Right ventricle myocardium inferior (tissue), 1 donor: ENCODE results near the gene FNBP1. TPM values are rescaled to one million over a fixed set of nuclear protein-coding genes. Genes with fewer than 3 reads are reported as not detected.

Experiments used
- ATAC-seq: fragments of 200-7000 bp; cut with Tn5 transposase; one replicate; pipeline ENCODE4 v1.9.1; 2020; ENCODE audit warnings: mild to moderate bottlenecking, moderate library complexity
- DNase-seq: peaks from one replicate; pipeline ENCODE4 v3.0.0; 2021; ENCODE audit errors: missing footprints
- intact Hi-C: fragments of 100-400 bp; cut with DNase I; formaldehyde crosslinking; loops from one replicate; pipeline ENCODE4 v1.11.0; 2022
- long read RNA-seq: library from polyadenylated mRNA; unstranded; transcript quantifications from one replicate; pipeline ENCODE4 v2.0.0, GENCODE V29; 2021
- total RNA-seq: library from RNA; stranded (reverse); fragmentation: NEBNext Ultra II Directional; extraction: Animal tissue kit (Norgen Biotek cat#: 25700); gene quantifications from one replicate; pipeline ENCODE4 v1.2.1, GENCODE V29; 2021
- donor health status: DM: no; HTN: yes; CAD: no; lungs with severe emphysema.

Gene FNBP1
- 24.2 TPM for total RNA-seq
- long read RNA-seq, partial matches to known transcripts = 1 of 6 reads
- long read RNA-seq, other reads (novel, unspliced or antisense) = 5 of 6 reads

DNA sequence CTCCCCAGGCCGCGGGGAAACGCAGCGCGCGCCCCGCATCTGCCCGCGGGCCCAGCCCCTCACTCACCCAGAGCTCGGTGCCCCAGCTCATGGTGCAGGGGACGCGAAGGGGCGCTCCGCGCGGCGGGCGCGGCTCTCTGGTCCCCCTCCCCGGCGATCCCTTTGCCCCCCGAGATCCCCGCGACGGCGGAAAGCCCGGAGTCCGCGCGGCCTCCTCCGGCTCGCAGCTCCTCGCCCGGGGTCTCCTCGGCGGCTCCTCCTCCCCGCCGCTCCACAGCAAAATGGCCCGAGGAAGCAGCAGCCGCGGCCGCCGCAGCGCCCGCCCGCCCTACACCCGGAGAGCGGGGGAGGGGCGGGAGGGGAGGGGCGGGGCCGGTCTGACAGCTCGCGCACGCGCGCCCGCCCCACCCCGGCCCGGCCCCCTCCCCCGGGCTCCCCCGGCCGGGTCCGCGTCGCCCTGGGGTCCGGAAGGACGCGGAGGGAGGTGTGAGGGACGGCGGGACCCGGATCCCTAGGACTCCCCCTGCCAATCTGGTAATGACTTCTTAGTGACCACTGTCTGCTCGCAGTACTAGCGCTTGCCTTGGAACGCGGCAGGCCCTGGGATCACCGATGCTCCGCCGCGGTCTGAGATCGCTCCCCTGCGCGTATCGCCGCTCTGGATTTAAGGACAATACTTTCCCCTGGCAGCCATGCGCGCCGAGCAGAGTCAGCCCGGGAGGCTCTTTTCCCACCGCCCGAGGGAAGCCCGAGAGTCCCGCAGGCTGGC, at the start of gene FNBP1:
FNBP1 (minus strand) TSS at position 305 of the 769 bp plus-strand sequence; CDS start at position 91, 214 bp downstream.
- peak; percentile 95 for ATAC-seq
- DNase-seq = peak; percentile 92
- intact Hi-C loops = loop anchor here (5.0 kb wide), 1 partner anchor 76 kb away; no protein-coding TSS in a partner anchor

DNA sequence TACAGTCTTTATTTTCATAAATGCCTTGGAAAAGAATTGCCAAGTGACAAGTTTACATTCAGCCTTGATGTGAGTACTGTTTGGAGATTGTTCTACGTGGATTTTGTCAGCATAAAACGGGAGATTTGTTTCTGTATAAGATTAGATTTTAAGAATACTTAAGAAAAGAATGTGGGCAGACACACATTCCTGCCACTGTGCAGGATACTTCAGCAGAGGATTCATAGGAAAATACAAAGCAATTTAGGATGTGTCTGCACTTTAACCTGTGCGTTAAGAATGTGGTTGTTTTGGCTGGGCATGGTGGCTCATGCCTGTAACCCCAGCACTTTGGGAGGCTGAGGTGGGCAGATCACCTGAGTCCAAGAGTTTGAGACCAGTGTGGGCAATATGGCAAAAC, 47.9 kb upstream of the FNBP1 start:
- no peak for ATAC-seq

DNA sequence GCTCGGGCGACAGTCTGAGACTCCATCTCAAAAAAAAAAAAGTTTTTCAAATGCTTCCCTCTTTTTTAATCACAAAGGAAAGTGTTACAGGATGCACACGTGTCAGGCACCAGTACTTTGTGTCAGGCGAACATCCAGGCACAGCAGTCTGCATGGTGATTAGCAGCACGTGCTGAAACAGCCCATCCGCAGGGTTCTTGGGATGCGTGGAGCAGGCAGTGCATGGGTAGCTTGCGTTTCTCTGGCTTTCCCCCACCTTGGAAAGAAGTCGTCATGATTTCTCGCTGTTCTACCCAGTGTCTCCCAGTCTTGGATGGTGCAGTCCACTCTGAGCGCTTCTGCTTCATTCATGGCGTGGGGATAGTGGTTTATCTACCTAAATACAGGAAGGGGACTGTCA, 46.2 kb upstream of the FNBP1 start:
- no peak for ATAC-seq
- intact Hi-C loops = no loop called here
- no peak for DNase-seq

More for the DNA sequence above, 47.9 kb upstream of the FNBP1 start:
- intact Hi-C loops = no loop called here
- no peak for DNase-seq

DNA sequence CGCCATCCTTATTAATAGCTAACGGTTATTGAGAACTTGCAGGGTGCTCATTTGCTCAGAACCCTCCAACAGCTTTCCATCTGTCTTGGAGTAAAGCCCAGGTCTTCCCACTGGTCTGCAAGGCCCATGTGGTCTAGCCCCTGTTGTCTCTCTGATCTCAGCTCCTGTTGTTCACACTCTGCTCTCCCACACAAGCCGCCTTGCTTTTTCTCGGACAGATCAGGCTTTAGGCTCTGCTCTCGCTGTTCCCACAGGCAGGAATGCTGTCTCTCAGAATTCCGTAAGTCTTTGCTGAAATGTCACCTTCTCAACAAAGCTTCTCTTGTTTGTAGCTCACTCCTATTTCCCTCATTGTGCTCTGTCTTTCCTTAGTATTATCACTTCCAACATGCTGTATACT, 45.1 kb upstream of the FNBP1 start:
- DNase-seq (no peak), ATAC-seq (no peak)
- intact Hi-C loops = no loop called here

DNA sequence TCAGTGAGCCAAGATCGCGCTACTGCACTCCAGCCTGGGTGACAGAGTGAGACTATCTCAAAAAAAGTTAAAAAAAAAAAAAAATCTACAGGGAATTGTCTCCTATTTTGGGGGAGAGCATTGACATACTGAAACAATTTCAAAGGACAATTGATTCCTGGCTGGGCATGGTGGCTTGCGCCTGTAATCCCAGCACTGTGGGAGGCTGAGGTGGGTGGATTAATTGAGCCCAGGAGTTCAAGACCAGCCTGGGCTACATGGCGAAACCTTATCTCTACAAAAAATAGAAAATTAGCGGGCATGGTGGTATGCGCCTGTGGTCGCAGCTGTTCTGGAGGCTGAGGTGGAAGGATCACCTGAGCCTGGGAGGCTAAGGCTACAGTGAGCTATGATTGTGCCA, 41.3 kb upstream of the FNBP1 start:
- intact Hi-C loops = no loop called here
- ATAC-seq = no peak
- DNase-seq = no peak

DNA sequence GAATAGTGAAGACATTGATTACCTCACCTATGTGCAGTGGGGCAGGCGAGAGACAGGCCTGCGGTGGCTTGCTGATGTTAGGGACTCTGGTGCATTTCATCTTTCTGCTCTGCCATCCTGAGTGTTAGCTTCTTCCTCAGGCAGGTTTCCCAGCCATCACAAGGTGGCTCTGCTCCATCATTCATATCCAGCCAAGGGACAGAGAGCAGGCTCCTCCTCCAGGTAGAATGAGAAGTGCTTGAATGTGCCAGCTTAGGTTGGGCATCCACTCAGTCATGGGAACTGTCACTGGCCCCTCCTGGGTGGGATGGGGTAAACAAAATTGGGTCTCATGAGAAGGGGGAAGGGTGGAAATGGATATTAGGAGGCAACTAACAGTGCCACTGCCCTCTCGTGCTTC, 35.6 kb upstream of the FNBP1 start:
- intact Hi-C loops = no loop called here
- DNase-seq (no peak), ATAC-seq (no peak)

DNA sequence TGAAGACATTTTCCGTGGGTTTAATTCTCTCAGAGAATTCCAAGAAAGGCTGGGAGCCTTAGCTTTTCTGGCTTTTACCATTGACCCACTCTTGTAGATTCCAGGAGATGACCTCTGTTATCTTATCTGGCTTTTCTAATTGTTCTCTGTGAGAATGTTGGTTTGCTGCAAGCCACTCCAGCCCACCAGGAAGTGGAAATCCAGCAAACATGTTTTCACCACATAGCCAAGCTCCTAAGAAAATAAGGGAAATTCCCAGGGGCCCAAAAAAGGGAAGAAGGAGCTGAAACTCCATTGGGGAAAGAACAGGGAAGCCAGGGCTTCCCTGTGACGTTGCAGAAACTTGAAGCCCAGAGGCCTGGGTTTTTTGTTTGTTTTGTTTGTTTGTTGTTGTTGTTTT, 30.4 kb upstream of the FNBP1 start:
- ATAC-seq (no peak), DNase-seq (no peak)
- intact Hi-C loops = no loop called here

DNA sequence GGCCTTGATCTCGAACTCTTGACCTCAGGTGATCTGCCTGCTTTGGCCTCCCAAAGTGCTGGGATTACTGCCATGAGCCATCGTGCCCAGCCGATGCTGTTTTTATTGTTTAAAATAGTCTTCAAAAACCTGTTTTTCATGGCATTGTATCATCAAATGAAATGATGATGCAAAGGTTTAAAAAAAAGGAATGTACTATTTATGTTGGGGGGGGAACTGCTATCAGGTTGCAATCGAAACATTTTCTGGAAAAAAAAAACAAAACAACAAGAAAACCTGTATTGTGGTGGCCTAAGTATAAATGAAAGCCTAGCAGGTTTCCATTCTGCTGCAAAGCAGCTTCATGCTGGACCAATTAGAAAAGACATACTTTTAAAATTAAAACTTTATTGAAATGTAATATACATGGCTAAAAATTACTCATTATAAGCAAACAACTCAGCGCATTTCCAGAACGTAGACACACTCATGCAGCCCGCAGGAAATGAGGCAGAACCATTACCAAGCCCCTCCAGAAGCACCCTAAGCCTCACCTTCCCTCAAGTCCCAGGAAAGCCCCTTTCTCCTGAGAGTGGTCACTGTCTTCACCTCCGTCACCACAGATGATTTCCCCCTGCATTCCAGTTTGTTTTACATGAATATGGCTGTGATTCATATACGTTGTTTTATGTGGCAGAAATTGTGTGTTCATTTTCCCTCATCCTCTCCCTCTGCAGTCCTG, 29.7 kb upstream of the FNBP1 start:
- no peak for ATAC-seq
- intact Hi-C loops = no loop called here
- DNase-seq = no peak

DNA sequence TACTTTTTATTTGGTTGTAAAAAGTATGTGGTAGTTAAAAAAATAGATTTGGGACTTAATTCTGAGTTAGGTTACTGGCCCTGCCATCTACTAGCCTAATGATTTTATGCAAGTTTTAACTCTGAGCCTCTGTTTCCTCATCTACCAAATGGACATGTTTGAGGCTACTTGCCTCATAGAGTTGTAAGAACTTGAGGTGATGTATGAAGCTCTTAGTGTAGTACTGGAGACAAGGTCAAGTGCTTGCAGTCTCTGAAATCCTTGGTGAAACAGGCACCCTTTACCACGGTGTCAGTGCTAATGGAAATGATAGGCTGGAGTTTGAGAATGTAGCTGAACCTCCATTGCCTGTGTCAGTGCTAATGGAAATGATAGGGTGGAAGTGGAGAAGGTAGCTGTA, 26.1 kb upstream of the FNBP1 start:
- intact Hi-C loops = no loop called here
- DNase-seq = no peak
- ATAC-seq = no peak

DNA sequence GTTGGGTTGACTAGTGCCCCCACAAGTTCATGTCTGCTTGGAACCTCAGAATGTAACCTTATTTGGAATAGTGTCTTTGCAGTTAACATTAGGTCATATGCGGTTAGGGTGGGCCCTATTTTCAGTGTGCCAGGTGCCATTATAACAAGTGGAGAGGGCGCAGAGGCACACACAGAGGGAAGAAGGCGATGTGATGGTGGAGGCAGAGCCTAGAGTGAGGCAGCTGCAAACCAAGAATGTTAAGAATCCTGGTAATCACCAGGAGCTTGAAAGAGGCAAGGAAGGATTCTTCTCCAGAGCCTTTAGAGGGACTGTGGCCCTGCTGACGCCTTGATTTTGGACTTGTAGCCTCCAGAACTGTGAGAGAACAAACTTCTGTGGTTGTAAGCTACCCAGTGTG, 21.6 kb upstream of the FNBP1 start:
- no peak for DNase-seq
- ATAC-seq = no peak
- intact Hi-C loops = no loop called here

DNA sequence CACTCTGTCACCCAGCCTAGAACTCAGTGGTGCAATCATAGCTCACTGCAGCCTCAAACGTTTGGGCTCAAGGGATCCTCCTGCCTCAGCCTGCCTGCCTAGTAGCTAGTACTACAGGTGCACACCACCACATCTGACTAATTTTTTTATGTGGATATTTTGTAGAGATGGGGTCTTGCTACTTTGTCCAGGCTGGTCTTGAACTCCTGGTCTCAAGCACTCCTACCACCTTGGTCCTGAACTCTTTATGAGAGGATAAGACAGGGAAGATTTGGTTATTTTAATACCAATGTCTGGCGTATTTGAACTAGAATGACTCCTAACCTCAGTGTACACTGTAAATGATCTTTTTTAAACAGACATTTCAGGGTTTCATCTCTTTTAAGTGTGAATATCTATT, 19.8 kb upstream of the FNBP1 start:
- ATAC-seq (no peak), DNase-seq (no peak)
- intact Hi-C loops = no loop called here

DNA sequence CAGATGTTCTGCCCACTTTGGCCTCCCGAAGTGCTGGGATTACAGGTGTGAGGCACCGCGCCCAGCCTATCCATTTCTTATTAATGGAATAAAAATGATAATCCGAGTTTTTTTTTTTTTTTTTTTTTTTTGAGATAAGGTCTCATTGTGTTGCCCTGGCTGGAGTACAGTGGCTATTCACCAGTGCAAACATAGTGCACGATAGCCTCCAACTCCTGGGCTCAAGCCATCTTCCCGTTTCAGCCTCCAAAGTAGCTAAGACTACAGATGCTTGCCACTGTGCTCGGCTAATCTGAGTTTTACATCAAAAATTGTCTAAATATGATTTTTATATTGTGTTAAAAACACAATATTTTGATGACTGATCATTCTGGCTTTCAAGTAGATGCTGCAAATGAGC, 17.3 kb upstream of the FNBP1 start:
- ATAC-seq = no peak
- DNase-seq = no peak
- intact Hi-C loops = no loop called here

DNA sequence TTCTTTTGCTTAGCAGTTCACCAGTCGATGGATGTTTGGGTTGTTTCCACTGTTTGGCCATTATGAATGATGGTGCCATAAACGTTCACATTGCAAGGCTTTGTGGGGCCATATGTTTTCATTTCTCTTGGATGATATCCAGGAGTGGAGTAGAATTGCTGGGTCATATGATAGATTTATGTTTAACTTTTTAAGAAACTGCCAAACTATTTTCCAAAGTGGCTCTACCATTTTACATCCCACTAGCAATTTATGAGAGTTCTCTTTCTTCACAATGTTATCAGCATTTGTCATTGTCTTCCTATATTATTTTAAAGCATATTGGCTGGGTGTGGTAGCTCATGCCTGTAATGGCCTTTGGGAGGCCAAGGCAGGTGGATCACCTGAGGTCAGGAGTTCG, 15.9 kb upstream of the FNBP1 start:
- intact Hi-C loops = no loop called here
- ATAC-seq = no peak
- no peak for DNase-seq

DNA sequence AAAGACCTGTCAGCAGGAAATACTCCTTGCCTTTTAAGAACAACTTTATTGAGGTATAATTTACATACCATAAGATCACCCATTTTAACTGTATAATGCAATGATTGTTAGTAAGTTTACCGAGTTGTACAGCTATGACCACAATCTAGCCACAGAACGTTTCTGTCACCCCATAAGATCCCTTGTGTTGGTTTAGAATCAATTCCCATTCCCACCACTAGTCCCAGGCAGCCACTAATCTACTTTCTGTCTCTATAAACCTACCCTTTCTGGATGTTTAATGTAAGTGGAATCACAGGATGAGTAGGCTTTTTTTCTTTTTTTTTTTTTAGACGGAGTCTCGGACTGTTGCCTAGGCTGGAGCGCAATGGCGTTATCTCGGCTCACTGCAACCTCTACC, 15.2 kb upstream of the FNBP1 start:
- ATAC-seq (no peak), DNase-seq (no peak)
- intact Hi-C loops = no loop called here

DNA sequence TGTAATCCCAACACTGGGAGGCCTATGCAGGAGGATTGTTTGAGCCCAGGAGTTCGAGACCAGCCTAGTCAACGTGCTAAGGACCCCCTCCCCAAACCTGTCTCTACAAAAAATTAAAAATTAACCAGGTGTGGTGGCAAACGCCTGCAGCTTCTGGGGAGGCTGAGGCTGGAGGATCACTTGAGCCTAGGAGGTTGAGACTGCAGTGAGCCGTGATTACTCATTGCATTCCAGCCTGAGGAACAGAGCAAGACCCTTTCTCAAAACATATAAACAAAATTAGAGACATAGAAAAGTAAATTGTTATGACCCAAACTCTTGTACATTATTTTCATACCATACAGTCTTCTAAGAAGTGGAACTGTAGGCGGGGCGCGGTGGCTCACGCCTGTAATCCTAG, 11.8 kb upstream of the FNBP1 start:
- ATAC-seq (no peak), DNase-seq (no peak)
- intact Hi-C loops = no loop called here

DNA sequence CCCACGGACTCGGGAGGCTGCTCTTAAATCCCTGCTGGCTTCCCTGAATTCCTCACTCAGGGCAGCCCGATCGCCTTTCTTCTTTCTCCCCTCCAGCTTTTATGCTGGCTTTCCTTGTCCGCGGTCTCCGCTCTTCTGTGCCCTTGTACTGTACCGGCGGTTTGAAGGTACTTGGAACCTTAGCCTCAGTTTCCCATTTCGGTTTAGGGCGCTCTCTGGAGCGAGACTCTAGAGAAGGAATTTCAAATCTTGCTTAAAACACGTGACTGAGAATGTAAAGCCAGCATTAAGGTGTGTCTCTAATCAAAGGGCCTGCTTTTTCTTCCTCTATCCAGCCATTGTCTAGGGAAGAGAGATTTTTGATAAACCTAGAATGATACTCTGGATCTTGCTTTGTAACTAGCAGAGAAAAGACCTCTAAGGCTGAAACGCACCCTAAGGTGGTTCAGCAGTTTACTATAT, 11.4 kb upstream of the FNBP1 start:
- ATAC-seq = no peak
- intact Hi-C loops = no loop called here
- DNase-seq = no peak

DNA sequence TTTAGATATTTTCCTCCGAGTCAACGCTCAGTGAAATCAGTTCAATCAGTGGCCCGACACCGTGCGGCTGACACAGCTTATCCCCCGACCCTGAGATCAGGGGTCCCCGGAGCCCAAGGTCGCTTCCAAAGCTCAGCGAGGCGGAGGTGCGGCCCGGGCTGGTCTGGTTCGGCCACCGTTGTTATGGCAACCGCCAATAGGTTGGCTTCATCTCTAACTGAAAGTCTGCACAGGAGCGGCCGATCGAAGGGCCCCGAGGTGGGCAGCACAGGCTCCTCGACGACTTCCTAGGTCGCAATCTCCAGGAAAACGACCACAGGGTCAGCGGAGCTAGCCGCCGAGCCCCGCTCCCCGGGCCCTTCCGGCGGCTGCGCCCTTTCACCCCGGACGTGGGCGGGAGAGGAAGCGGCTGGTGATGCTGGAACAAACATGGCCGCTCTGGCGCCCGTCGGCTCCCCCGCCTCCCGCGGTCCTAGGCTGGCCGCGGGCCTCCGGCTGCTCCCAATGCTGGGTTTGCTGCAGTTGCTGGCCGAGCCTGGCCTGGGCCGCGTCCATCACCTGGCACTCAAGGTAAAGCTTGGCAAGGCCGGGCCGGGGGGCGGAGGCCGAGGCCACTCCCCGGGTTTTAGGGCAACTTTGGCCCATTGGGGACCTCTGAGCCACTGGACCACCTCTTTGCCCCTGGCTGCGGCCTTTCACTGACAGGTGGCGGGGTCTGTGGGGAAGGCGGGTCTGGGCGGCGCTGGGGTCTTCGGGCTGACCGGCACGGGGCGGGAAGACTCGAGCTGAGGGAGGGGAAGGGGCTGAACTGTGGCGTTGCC, 10.7 kb upstream of the FNBP1 start, which contains the start of gene GPR107:
GPR107 (plus strand) TSS at position 403 of the 821 bp plus-strand sequence; CDS start at position 430, 27 bp downstream.
- DNase-seq = peak; percentile 92
- intact Hi-C loops = loop anchor here (1.0 kb wide), 1 partner anchor 168 kb away; no protein-coding TSS in a partner anchor
- peak; percentile 98 for ATAC-seq

DNA sequence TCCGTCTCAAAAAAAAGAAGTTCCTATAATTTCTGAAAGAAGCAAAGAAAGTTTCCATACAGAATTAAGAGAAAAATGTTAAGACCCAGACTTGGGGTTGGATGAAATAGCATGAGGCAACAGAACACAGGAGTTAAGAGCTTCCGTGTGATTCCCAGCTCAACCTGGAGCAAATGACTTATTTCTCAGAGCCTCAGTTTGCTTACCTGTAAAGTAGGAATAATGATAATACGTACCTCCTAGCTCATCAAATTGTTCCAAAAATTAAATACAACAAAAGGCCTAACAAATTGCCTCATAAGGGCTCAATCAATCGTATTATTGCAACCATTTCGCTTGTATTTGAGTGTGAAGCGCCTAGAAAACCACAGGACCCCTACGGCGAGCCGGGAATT, 10.1 kb upstream of the FNBP1 start:
- intact Hi-C loops = loop anchor here (1.0 kb wide), 1 partner anchor 168 kb away; no protein-coding TSS in a partner anchor
- ATAC-seq (no peak), DNase-seq (no peak)

DNA sequence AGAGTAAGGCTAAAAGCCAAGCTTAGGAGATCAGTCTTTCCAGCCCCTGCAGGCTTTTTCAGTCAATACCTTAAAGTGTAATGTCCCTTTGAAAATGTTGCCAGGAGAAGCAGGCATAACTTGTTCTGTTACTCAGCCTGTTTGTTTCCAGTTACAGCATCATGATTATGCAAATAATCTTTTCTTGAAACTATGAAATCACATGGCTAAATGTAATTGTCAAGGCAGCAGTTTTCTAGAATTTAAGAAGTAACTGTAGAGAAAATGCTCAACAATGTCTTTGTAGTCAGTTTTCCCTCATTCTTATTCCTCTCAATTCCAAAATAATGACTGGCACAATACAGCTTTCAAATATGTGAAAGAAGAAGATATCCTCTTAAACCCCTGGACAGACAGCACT, 8.9 kb upstream of the FNBP1 start:
- intact Hi-C loops = no loop called here
- DNase-seq (no peak), ATAC-seq (no peak)
